Measurements from ENCODE around the gene ARFIP2. TPM values are rescaled to one million over a fixed set of nuclear protein-coding genes. Genes with fewer than 3 reads are reported as not detected.
"Not testable (repeated sequence)": the region's sequence is repeated elsewhere in the genome, so short reads cannot be mapped to it uniquely, and the experiment has no call there.

ARFIP2 gene, protein sequence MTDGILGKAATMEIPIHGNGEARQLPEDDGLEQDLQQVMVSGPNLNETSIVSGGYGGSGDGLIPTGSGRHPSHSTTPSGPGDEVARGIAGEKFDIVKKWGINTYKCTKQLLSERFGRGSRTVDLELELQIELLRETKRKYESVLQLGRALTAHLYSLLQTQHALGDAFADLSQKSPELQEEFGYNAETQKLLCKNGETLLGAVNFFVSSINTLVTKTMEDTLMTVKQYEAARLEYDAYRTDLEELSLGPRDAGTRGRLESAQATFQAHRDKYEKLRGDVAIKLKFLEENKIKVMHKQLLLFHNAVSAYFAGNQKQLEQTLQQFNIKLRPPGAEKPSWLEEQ
- 10 to 100 TPM; 65.5 to 74.7 (median 72.5) TPM for polyA plus RNA-seq (ENCODE audit: insufficient read length in 3 of 3)
- long read RNA-seq, donor 1, transcript ARFIP2-201 (8 exons, 2,543 nt), result major isoform, 8 of 31 reads
- long read RNA-seq, donor 1, transcript ARFIP2-202 (8 exons, 1,868 nt), result minor isoform, 7 of 31 reads
- long read RNA-seq, donor 1, partial matches to known transcripts, result 16 of 31 reads
- long read RNA-seq, donor 1, other reads (novel, unspliced or antisense), result 0 of 31 reads
- long read RNA-seq, donor 2, transcript ARFIP2-201 (8 exons, 2,543 nt), result major isoform, 8 of 11 reads
- long read RNA-seq, donor 2, partial matches to known transcripts, result 0 of 11 reads
- long read RNA-seq, donor 2, other reads (novel, unspliced or antisense), result 0 of 11 reads
- long read RNA-seq, donor 3, transcript ARFIP2-201 (8 exons, 2,543 nt), result major isoform, 11 of 56 reads
- long read RNA-seq, donor 3, transcript ARFIP2-202 (8 exons, 1,868 nt), result minor isoform, 8 of 56 reads
- long read RNA-seq, donor 3, partial matches to known transcripts, result 37 of 56 reads
- long read RNA-seq, donor 3, other reads (novel, unspliced or antisense), result 0 of 56 reads
- long read RNA-seq, donor 4, transcript ARFIP2-202 (8 exons, 1,868 nt), result major isoform, 9 of 66 reads
- long read RNA-seq, donor 4, transcript ARFIP2-201 (8 exons, 2,543 nt), result minor isoform, 6 of 66 reads
- long read RNA-seq, donor 4, partial matches to known transcripts, result 49 of 66 reads
- long read RNA-seq, donor 4, other reads (novel, unspliced or antisense), result 0 of 66 reads
- long read RNA-seq, donor 5, result 0 reads
- long read RNA-seq, donor 6, partial matches to known transcripts, result 0 of 9 reads
- long read RNA-seq, donor 6, other reads (novel, unspliced or antisense), result 0 of 9 reads
- long read RNA-seq, donor 7, transcript ARFIP2-201 (8 exons, 2,543 nt), result major isoform, 6 of 12 reads
- long read RNA-seq, donor 7, transcript ARFIP2-202 (8 exons, 1,868 nt), result major isoform, 6 of 12 reads
- long read RNA-seq, donor 7, partial matches to known transcripts, result 0 of 12 reads
- long read RNA-seq, donor 7, other reads (novel, unspliced or antisense), result 0 of 12 reads
- long read RNA-seq, donor 8, transcript ARFIP2-202 (8 exons, 1,868 nt), result minor isoform, 5 of 88 reads
- long read RNA-seq, donor 8, transcript ARFIP2-201 (8 exons, 2,543 nt), result major isoform, 7 of 88 reads
- long read RNA-seq, donor 8, partial matches to known transcripts, result 75 of 88 reads
- long read RNA-seq, donor 8, other reads (novel, unspliced or antisense), result 0 of 88 reads
- long read RNA-seq, donor 9, partial matches to known transcripts, result 29 of 36 reads
- long read RNA-seq, donor 9, other reads (novel, unspliced or antisense), result 0 of 36 reads
- long read RNA-seq, donor 10, transcript ARFIP2-201 (8 exons, 2,543 nt), result major isoform, 5 of 12 reads
- long read RNA-seq, donor 10, transcript ARFIP2-202 (8 exons, 1,868 nt), result major isoform, 5 of 12 reads
- long read RNA-seq, donor 10, partial matches to known transcripts, result 0 of 12 reads
- long read RNA-seq, donor 10, other reads (novel, unspliced or antisense), result 0 of 12 reads
- long read RNA-seq, donor 11, transcript ARFIP2-202 (8 exons, 1,868 nt), result major isoform, 5 of 9 reads
- long read RNA-seq, donor 11, partial matches to known transcripts, result 0 of 9 reads
- long read RNA-seq, donor 11, other reads (novel, unspliced or antisense), result 0 of 9 reads
- long read RNA-seq, donor 12, transcript ARFIP2-202 (8 exons, 1,868 nt), result major isoform, 5 of 7 reads
- long read RNA-seq, donor 12, partial matches to known transcripts, result 0 of 7 reads
- long read RNA-seq, donor 12, other reads (novel, unspliced or antisense), result 0 of 7 reads
- long read RNA-seq, donor 13, result 0 reads
- long read RNA-seq, donor 14, transcript ARFIP2-201 (8 exons, 2,543 nt), result minor isoform, 8 of 19 reads
- long read RNA-seq, donor 14, transcript ARFIP2-202 (8 exons, 1,868 nt), result major isoform, 11 of 19 reads
- long read RNA-seq, donor 14, partial matches to known transcripts, result 0 of 19 reads
- long read RNA-seq, donor 14, other reads (novel, unspliced or antisense), result 0 of 19 reads
- long read RNA-seq, donor 15, partial matches to known transcripts, result 15 of 23 reads
- long read RNA-seq, donor 15, other reads (novel, unspliced or antisense), result 0 of 23 reads
- long read RNA-seq, donor 16, transcript ARFIP2-202 (8 exons, 1,868 nt), result major isoform, 16 of 157 reads
- long read RNA-seq, donor 16, transcript ARFIP2-201 (8 exons, 2,543 nt), result major isoform, 16 of 157 reads
- long read RNA-seq, donor 16, partial matches to known transcripts, result 122 of 157 reads
- long read RNA-seq, donor 16, other reads (novel, unspliced or antisense), result 0 of 157 reads

GRCh38 chr11:6481012-6481923, at the start of gene ARFIP2, which contains the start of gene TIMM10B:
TSS of gene ARFIP2 (minus strand) at chr11:6481331. CDS start at chr11:6480421, 910 bp downstream.
TSS of gene TIMM10B (plus strand) at chr11:6481501. CDS start at chr11:6481517, 16 bp downstream.
- peak; percentile 92 to 98 (median 97) for DNase-seq (ENCODE audit: extremely low read depth in 1 of 11, low read depth in 9 of 11, low spot score in 4 of 11)

DNA sequence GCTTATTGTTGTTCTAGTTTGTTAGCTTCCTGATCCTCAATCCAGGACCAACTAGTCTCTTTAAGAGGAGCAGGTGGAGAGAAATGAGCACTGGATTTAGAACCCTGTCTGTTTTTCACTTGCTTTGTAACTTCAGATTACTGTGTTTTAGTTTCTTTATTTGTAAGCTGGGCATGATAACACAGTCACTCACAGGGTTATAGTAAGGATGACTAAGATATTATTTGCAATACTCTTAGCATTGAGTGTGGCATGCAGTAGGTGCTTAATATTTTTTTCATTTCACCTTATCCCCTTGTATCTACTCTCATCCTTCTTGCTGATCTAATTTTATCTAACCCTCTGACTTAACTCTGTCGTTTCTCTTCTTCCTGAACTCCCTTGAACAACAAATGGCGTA, 49.7 kb upstream of the ARFIP2 start:
- no peak for DNase-seq (ENCODE audit: extremely low read depth in 1 of 11, low read depth in 9 of 11, low spot score in 4 of 11)

- DNase-seq (ENCODE audit: extremely low read depth in 1 of 11, low read depth in 9 of 11, low spot score in 4 of 11), result no peak
These were observed 48.1 kb upstream of the ARFIP2 start for GRCh38 chr11:6529266-6529665.

DNA sequence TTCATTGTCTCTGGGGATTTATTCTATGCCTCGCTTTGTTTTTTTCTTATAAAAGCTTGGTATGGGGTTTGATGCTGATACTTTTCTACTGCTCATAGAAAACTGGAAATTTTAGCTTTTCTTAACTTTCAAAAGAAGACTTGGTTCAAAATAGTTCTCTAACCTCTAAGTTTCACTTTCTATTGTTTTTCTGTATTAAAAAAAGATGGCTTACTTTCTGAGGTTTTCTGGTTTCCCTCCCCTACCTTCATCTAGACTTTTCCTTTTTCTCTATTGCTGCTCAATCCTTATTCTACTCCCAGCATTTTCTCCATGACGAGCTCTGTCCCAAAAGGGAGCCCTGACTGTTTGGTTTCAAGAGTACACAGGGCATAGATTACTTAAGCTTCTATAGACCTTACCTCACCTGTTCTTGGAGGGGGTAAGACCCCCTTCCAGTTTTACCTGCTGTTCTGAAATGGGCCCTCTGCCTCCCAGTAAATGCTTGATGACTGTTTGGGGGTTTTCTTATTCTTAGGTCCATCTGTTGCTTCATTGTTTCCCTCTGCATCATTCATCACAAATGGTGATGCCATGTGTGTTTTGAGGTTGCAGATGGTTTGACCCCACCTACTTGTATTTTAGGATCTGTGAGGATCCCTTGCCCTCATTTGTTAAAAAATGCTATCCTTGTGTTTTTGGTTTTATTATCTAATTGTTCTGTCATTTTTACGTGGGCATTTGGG, 45.4 kb upstream of the ARFIP2 start:
- DNase-seq (ENCODE audit: extremely low read depth in 1 of 11, low read depth in 9 of 11, low spot score in 4 of 11), result no peak

GRCh38 chr11:6523253-6523652, 42.1 kb upstream of the ARFIP2 start:
- no peak for DNase-seq (ENCODE audit: extremely low read depth in 1 of 11, low read depth in 9 of 11, low spot score in 4 of 11)

- not testable (repeated sequence) for DNase-seq (ENCODE audit: extremely low read depth in 1 of 11, low read depth in 9 of 11, low spot score in 4 of 11)
These were observed 40.8 kb upstream of the ARFIP2 start for GRCh38 chr11:6521946-6522345.

DNA sequence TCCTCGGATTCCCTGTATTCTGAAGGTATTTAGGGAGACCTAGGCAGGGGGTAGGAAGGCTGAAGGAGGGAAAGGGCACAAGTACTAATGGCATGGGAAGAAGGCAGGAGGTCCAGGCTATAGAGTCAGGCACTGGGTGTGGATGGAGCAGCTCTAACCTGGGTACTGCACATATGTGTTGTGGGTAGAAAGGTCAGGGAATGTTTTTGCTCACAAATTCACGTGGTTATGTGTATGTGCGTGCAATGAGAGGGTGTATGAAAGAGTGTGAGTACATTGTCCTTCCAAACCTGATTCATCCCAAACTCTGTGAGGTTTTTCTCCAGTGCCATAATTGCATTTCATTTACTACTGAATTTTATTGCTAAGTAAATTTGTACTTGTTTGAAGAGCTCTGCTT, 39.1 kb upstream of the ARFIP2 start:
- DNase-seq (ENCODE audit: extremely low read depth in 1 of 11, low read depth in 9 of 11, low spot score in 4 of 11), result no peak

- no peak for DNase-seq (ENCODE audit: extremely low read depth in 1 of 11, low read depth in 9 of 11, low spot score in 4 of 11)
These were observed 35.7 kb upstream of the ARFIP2 start for GRCh38 chr11:6516865-6517264.

GRCh38 chr11:6505577-6506240, 24.6 kb upstream of the ARFIP2 start:
- DNase-seq (ENCODE audit: extremely low read depth in 1 of 11, low read depth in 9 of 11, low spot score in 4 of 11), result peak in 3 of 11 donors; percentile 28 to 56 (median 43)

GRCh38 chr11:6504166-6504565, 23.0 kb upstream of the ARFIP2 start:
- DNase-seq (ENCODE audit: extremely low read depth in 1 of 11, low read depth in 9 of 11, low spot score in 4 of 11), result no peak

DNA sequence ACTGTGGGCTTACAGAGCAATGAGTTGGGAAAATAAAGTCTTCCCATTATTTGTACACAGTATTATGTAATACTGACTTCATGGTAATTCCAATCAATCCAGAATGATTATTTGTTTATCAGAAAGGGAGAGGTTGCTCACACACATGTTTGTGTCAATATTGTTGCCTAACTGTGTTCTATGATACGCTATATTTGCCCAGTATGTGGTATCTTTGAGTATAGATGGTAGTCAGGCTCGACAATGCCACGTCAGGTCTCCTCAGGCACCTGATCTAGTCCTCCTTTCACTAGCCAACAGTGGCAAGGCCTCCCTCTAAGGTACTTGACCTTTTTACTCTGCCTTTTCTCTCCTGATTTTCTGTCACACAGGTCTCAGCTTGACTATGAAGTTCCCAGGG, 21.3 kb upstream of the ARFIP2 start:
- no peak for DNase-seq (ENCODE audit: extremely low read depth in 1 of 11, low read depth in 9 of 11, low spot score in 4 of 11)

DNA sequence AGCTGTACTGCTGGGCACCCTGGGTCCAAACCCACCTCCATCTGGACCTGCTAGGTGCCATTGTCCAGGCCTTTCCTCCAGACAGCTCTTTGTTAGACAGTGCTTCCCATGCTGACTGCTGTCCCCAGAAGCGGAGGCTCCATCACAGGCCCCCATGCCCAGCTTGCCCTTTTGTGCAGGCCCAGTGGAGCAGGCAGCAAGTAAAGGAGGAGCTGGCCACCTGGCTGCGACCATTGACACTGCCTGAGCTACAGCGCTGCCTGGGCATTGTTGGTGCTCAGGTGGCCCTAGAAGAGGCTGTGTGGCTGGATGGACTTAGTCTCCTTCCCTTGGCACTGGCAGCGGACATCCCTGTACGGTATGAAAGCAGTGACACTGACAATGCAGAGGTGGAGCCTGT, 17.4 kb upstream of the ARFIP2 start:
- DNase-seq (ENCODE audit: extremely low read depth in 1 of 11, low read depth in 9 of 11, low spot score in 4 of 11), result no peak

- no peak for DNase-seq (ENCODE audit: extremely low read depth in 1 of 11, low read depth in 9 of 11, low spot score in 4 of 11)
These were observed 17.0 kb upstream of the ARFIP2 start for GRCh38 chr11:6498121-6498520.
